ENCODE results near the gene UPF3A.

Gene UPF3A

DNA sequence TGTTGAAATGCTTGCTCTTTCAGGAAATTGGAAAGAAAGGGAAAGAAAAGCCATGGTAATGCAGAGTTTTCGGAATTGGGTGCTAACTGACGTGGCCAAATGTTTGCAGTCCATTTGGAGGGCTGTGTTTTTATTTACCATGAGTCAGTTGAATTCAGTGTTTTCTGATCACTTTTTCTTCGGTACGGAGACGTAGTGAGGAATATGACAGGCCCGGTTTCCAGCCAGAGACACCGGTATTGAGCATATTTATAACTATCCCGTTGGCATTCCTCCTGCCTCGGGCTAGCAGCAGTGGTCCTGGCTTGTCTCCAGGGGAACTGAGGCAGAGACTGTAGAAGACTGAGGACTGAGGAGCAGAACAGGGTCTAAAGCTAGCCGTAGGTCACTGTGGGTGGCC is 45.7 kb upstream of the UPF3A start:
- H3K79me2 ChIP-seq = no peaks in the 10 kb centered on the region
- H3K4me3 ChIP-seq (ENCODE audit: low read depth, low read length) = peak overlapping the region; percentile 78
- no peaks in the 10 kb centered on the region for H3K4me1 ChIP-seq
- TF ChIP-seq, protein P1, sequence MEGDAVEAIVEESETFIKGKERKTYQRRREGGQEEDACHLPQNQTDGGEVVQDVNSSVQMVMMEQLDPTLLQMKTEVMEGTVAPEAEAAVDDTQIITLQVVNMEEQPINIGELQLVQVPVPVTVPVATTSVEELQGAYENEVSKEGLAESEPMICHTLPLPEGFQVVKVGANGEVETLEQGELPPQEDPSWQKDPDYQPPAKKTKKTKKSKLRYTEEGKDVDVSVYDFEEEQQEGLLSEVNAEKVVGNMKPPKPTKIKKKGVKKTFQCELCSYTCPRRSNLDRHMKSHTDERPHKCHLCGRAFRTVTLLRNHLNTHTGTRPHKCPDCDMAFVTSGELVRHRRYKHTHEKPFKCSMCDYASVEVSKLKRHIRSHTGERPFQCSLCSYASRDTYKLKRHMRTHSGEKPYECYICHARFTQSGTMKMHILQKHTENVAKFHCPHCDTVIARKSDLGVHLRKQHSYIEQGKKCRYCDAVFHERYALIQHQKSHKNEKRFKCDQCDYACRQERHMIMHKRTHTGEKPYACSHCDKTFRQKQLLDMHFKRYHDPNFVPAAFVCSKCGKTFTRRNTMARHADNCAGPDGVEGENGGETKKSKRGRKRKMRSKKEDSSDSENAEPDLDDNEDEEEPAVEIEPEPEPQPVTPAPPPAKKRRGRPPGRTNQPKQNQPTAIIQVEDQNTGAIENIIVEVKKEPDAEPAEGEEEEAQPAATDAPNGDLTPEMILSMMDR (IDR thresholded peaks at IDR 0.05) = no peak
- no peaks in the 10 kb centered on the region for H3K27me3 ChIP-seq (ENCODE audit: control insufficient read depth, insufficient read depth, low read length)
- H2AFZ ChIP-seq = no peak overlapping the region
- H3K27ac ChIP-seq = no peak overlapping the region
- no peaks in the 10 kb centered on the region for H3K9me3 ChIP-seq (ENCODE audit: control insufficient read depth, low read length)
- H3K36me3 ChIP-seq (ENCODE audit: control insufficient read depth, insufficient read depth, low read length) = no peaks in the 10 kb centered on the region
- no peak overlapping the region for H3K9ac ChIP-seq
- peak overlapping the region; percentile 76 for H3K4me2 ChIP-seq (ENCODE audit: low read length)

DNA sequence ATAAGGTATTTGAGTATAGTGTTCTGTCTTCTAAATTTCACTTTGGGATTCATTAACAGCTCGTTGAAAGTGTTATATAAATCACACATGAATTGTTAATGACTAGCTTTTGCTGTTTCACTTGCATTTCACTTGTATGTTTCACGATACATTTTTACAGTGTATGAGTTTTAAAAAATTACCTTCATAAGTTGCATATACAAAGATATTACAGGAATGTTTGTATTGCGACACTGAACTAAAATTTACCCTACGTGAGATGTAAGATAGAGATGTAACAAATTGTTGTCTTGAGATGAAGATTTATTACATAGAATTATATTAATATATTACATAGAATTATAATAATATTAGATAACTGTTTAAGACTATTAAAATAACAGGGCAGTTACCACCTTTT is 45.2 kb upstream of the UPF3A start:
- Histone ChIP-seq H3K36me3 (ENCODE audit: control insufficient read depth, insufficient read depth, low read length) (no peaks in the 10 kb centered on the region), H3K79me2 (no peaks in the 10 kb centered on the region), H3K4me2 (ENCODE audit: low read length) (peak overlapping the region; percentile 76), H3K4me3 (ENCODE audit: low read depth, low read length) (peak overlapping the region; percentile 78), H3K4me1 (no peaks in the 10 kb centered on the region), H3K27me3 (ENCODE audit: control insufficient read depth, insufficient read depth, low read length) (no peaks in the 10 kb centered on the region), H2AFZ (no peak overlapping the region), H3K9me3 (ENCODE audit: control insufficient read depth, low read length) (no peaks in the 10 kb centered on the region), H3K9ac (no peak overlapping the region), H3K27ac (no peak overlapping the region)
- TF ChIP-seq, protein P1 (IDR thresholded peaks at IDR 0.05) = no peak

DNA sequence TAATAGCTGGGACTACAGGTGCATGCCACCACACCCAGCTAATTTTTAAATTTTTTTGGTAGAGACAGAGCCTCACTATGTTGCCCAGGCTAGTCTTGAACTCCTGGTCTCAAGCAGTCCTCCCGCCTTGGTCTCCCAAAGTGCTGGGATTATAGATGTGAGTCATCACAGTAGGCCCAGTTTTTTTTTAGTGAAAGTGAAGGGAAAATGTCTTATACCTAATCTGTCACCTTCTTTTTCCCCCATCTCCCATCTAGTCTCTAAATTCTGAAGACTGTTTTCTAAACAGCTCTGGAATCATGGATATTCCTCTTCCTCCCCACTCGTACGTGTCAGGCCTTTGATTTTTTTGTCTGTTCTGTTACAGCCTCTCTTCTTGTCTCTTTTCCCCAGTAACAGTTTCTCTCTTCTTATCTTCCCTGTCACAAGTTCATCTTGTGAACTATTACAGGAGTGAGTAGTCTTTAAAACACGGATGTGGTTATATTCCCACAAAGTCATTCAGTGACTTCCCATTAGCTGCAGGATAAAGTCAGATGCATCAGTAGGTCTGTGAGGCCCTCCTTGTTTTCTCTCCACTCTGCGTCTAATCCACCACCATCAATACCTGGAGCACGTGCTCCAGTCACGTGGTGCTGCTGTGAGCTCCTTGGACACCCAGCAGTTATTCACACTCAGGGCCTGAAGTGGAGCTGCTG is 43.8 kb upstream of the UPF3A start:
- H3K27me3 ChIP-seq (ENCODE audit: control insufficient read depth, insufficient read depth, low read length) = no peaks in the 10 kb centered on the region
- TF ChIP-seq, protein P1 (IDR thresholded peaks at IDR 0.05) = no peak
- no peak overlapping the region for H3K27ac ChIP-seq
- H3K9ac ChIP-seq = no peak overlapping the region
- no peaks in the 10 kb centered on the region for H3K36me3 ChIP-seq (ENCODE audit: control insufficient read depth, insufficient read depth, low read length)
- H3K4me2 ChIP-seq (ENCODE audit: low read length) = no peak overlapping the region
- H2AFZ ChIP-seq = no peak overlapping the region
- H3K4me1 ChIP-seq = no peaks in the 10 kb centered on the region
- H3K4me3 ChIP-seq (ENCODE audit: low read depth, low read length) = no peak overlapping the region
- H3K79me2 ChIP-seq = no peaks in the 10 kb centered on the region
- H3K9me3 ChIP-seq (ENCODE audit: control insufficient read depth, low read length) = no peaks in the 10 kb centered on the region

DNA sequence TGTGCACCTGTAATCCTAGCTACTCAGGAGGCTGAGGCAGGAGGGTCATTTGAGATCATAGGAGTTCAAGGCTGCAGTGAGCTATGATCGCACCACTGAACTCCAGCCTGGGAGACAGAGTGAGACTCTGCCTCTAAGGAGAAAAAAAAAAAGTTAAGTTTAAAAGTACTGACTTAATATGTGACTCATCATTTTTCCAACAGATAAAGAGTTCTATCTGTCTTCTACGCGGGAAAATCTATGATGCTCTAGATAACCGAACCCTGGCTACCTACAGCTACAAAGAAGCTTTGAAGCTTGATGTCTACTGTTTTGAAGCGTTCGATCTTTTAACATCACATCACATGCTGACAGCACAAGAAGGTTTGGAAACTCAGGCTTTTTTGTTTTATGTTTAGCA is 39.5 kb upstream of the UPF3A start:
- Histone ChIP-seq H2AFZ (no peak overlapping the region), H3K4me1 (no peaks in the 10 kb centered on the region), H3K27me3 (ENCODE audit: control insufficient read depth, insufficient read depth, low read length) (no peaks in the 10 kb centered on the region), H3K79me2 (no peaks in the 10 kb centered on the region), H3K9ac (no peak overlapping the region), H3K36me3 (ENCODE audit: control insufficient read depth, insufficient read depth, low read length) (no peaks in the 10 kb centered on the region), H3K9me3 (ENCODE audit: control insufficient read depth, low read length) (no peaks in the 10 kb centered on the region), H3K27ac (no peak overlapping the region), H3K4me3 (ENCODE audit: low read depth, low read length) (no peak overlapping the region), H3K4me2 (ENCODE audit: low read length) (no peak overlapping the region)
- TF ChIP-seq, protein P1 (IDR thresholded peaks at IDR 0.05) = no peak

DNA sequence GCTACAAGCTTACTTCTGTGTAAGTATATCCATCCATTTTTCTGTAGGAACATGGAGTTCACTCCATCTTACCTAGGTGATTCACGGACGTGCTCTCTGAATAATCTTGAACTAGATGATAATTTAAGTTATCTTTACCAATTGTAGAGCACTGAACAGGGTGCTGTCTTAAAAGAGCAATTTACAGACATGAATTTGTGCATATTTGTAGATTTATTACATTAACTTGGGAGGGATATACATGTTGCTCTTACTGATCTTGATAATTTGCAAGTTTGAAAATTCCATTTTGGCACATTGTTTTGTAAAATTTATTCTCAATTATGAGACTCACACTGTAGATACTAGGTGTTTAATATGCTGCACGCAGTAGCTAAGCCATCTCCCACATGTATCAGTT is 37.4 kb upstream of the UPF3A start:
- H2AFZ ChIP-seq = no peak overlapping the region
- no peak overlapping the region for H3K27ac ChIP-seq
- H3K9me3 ChIP-seq (ENCODE audit: control insufficient read depth, low read length) = no peaks in the 10 kb centered on the region
- no peaks in the 10 kb centered on the region for H3K79me2 ChIP-seq
- H3K9ac ChIP-seq = no peak overlapping the region
- no peak overlapping the region for H3K4me2 ChIP-seq (ENCODE audit: low read length)
- H3K4me1 ChIP-seq = no peaks in the 10 kb centered on the region
- H3K4me3 ChIP-seq (ENCODE audit: low read depth, low read length) = no peak overlapping the region
- TF ChIP-seq, protein P1 (IDR thresholded peaks at IDR 0.05) = no peak
- no peaks in the 10 kb centered on the region for H3K27me3 ChIP-seq (ENCODE audit: control insufficient read depth, insufficient read depth, low read length)
- no peaks in the 10 kb centered on the region for H3K36me3 ChIP-seq (ENCODE audit: control insufficient read depth, insufficient read depth, low read length)
